H9 (cell line): ENCODE data around the gene BEST3. TPM values are rescaled to one million over a fixed set of nuclear protein-coding genes. Genes with fewer than 3 reads are reported as not detected.

ENCODE experiments used
- DNase-seq: peaks from one replicate; pipeline ENCODE4 v3.0.0-alpha.2; 2017
- H2AFZ ChIP-seq: one replicate; pipeline ENCODE4 v1.6.1; 2013; ENCODE audit warnings: mild to moderate bottlenecking, low read length, control low read depth, moderate library complexity
- H2AK5ac ChIP-seq: 2 replicates; pipeline ENCODE4 v1.6.1; 2013; ENCODE audit warnings: low read length, control low read depth, mixed read lengths; ENCODE audit not compliant: insufficient read length
- H2BK120ac ChIP-seq: one replicate; pipeline ENCODE4 v1.6.1; 2013; ENCODE audit warnings: low read depth, mild to moderate bottlenecking, low read length, control low read depth, inconsistent platforms; ENCODE audit not compliant: poor library complexity, severe bottlenecking
- H2BK12ac ChIP-seq: 2 replicates; pipeline ENCODE4 v1.6.1; 2013; ENCODE audit warnings: low read length, control low read depth, mixed read lengths, low read depth; ENCODE audit not compliant: insufficient read length
- H2BK15ac ChIP-seq: 2 replicates; pipeline ENCODE4 v1.6.1; 2013; ENCODE audit warnings: low read depth, low read length, control low read depth
- H2BK20ac ChIP-seq: one replicate; pipeline ENCODE4 v1.6.1; 2013; ENCODE audit warnings: low read depth, mild to moderate bottlenecking, low read length, control low read depth, inconsistent platforms; ENCODE audit not compliant: poor library complexity, severe bottlenecking
- H2BK5ac ChIP-seq: 2 replicates; pipeline ENCODE4 v1.6.1; 2013; ENCODE audit warnings: low read length, control low read depth, mixed read lengths; ENCODE audit not compliant: insufficient read length
- H3K14ac ChIP-seq: 2 replicates; pipeline ENCODE4 v1.6.1; 2013; ENCODE audit warnings: low read length, control low read depth; ENCODE audit not compliant: insufficient read depth
- H3K18ac ChIP-seq: 2 replicates; pipeline ENCODE4 v1.6.1; 2013; ENCODE audit warnings: low read depth, mild to moderate bottlenecking, mixed read lengths, low read length, control low read depth; ENCODE audit not compliant: insufficient read length
- H3K23ac ChIP-seq: 2 replicates; pipeline ENCODE4 v1.6.1; 2013; ENCODE audit warnings: low read length, control low read depth, mixed read lengths, low read depth; ENCODE audit not compliant: insufficient read length
- H3K23me2 ChIP-seq: 2 replicates; pipeline ENCODE4 v1.6.1; 2013; ENCODE audit warnings: low read depth, mild to moderate bottlenecking, mixed read lengths, low read length, control low read depth; ENCODE audit not compliant: insufficient read length, poor library complexity, severe bottlenecking
- H3K27ac ChIP-seq: 2 replicates; pipeline ENCODE4 v1.5.1; 2013; ENCODE audit warnings: low read length, control low read depth, mixed read lengths, low read depth; ENCODE audit not compliant: insufficient read length
- H3K27me3 ChIP-seq: 2 replicates; pipeline ENCODE4 v1.6.1; 2013; ENCODE audit warnings: low read length, control low read depth, inconsistent platforms; ENCODE audit not compliant: insufficient read depth
- H3K4ac ChIP-seq: 2 replicates; pipeline ENCODE4 v1.6.1; 2013; ENCODE audit warnings: low read depth, mild to moderate bottlenecking, control low read depth, inconsistent platforms, low read length, moderate library complexity
- H3K4me1 ChIP-seq: 2 replicates; pipeline ENCODE4 v1.6.1; 2013; ENCODE audit warnings: low read length, control low read depth, inconsistent platforms; ENCODE audit not compliant: insufficient read depth
- H3K4me2 ChIP-seq: 2 replicates; pipeline ENCODE4 v1.6.1; 2013; ENCODE audit warnings: low read length, control low read depth, mixed read lengths; ENCODE audit not compliant: insufficient read length, insufficient read depth
- H3K56ac ChIP-seq: 2 replicates; pipeline ENCODE4 v1.6.1; 2013; ENCODE audit warnings: low read depth, mild to moderate bottlenecking, mixed read lengths, low read length, control low read depth; ENCODE audit not compliant: insufficient read length
- H3K79me1 ChIP-seq: 2 replicates; pipeline ENCODE4 v1.6.1; 2013; ENCODE audit warnings: low read depth, mild to moderate bottlenecking, moderate library complexity, low read length, control low read depth, inconsistent platforms; ENCODE audit not compliant: insufficient read depth, poor library complexity, severe bottlenecking
- H3K79me2 ChIP-seq: 2 replicates; pipeline ENCODE4 v1.6.1; 2013; ENCODE audit warnings: low read length, control low read depth, inconsistent platforms; ENCODE audit not compliant: insufficient read depth
- H3K9ac ChIP-seq: 2 replicates; pipeline ENCODE4 v1.6.1; 2013; ENCODE audit warnings: low read length, control low read depth, mixed read lengths; ENCODE audit not compliant: insufficient read length; ENCODE audit errors: extremely low read depth
- H3K9me3 ChIP-seq: one replicate; pipeline ENCODE4 v1.6.1; 2013; ENCODE audit warnings: low read depth, low read length, inconsistent platforms; ENCODE audit not compliant: control insufficient read depth
- H3T11ph ChIP-seq: one replicate; pipeline ENCODE4 v1.6.1; 2013; ENCODE audit warnings: mild to moderate bottlenecking, low read length, control low read depth, inconsistent platforms
- H4K20me1 ChIP-seq: one replicate; pipeline ENCODE4 v1.6.1; 2013; ENCODE audit not compliant: control insufficient read depth, insufficient read length, insufficient read depth
- H4K5ac ChIP-seq: 2 replicates; pipeline ENCODE4 v1.6.1; 2013; ENCODE audit warnings: low read depth, mild to moderate bottlenecking, mixed read lengths, low read length, control low read depth; ENCODE audit not compliant: insufficient read length
- H4K8ac ChIP-seq: replicated peaks from 2 replicates; pipeline ENCODE4 v1.6.1; 2013; ENCODE audit warnings: low read length, control low read depth, mixed read lengths, low read depth; ENCODE audit not compliant: insufficient read length
- H4K91ac ChIP-seq: 2 replicates; pipeline ENCODE4 v1.6.1; 2013; ENCODE audit warnings: low read depth, mild to moderate bottlenecking, moderate library complexity, mixed read lengths, low read length, control low read depth; ENCODE audit not compliant: insufficient read length
- H3K27ac Mint-ChIP-seq, 3 experiments: 2 replicates in 2 of 3; 3 replicates in 1 of 3; pipeline ENCODE4 v1.8.0; 2020 to 2021; ENCODE audit warnings: mixed read lengths in 3 of 3, mild to moderate bottlenecking in 1 of 3, moderate library complexity in 1 of 3
- H3K27me3 Mint-ChIP-seq: 2 replicates; pipeline ENCODE4 v1.8.0; 2021; ENCODE audit warnings: low read depth, mild to moderate bottlenecking, moderate library complexity, mixed read lengths
- H3K36me3 Mint-ChIP-seq, 3 experiments: 2 replicates in 2 of 3; 3 replicates in 1 of 3; pipeline ENCODE4 v1.8.0; 2020 to 2021; ENCODE audit warnings: low read depth in 3 of 3, mixed read lengths in 3 of 3; ENCODE audit not compliant: insufficient read depth in 1 of 3
- H3K4me1 Mint-ChIP-seq, 2 experiments: 2 replicates each; pipeline ENCODE4 v1.8.0; 2020; ENCODE audit warnings: mixed read lengths in 2 of 2
- H3K4me3 Mint-ChIP-seq, 2 experiments: 2 replicates in 1 of 2; 3 replicates in 1 of 2; pipeline ENCODE4 v1.8.0; 2020 to 2021; ENCODE audit warnings: mild to moderate bottlenecking in 2 of 2, mixed read lengths in 2 of 2, moderate library complexity in 1 of 2
- H3K9me3 Mint-ChIP-seq, 2 experiments: 2 replicates in 1 of 2; 3 replicates in 1 of 2; pipeline ENCODE4 v1.8.0; 2020; ENCODE audit warnings: mild to moderate bottlenecking in 2 of 2, mixed read lengths in 2 of 2, moderate library complexity in 1 of 2
- WGBS: extraction: QIAGEN DNeasy Blood & Tissue Kit; methylation state at CpG from one replicate; pipeline ENCODE4 v1.1.7; 2013; ENCODE audit warnings: missing lambda C conversion rate, low lambda C conversion rate, mixed read lengths; ENCODE audit not compliant: insufficient read length; ENCODE audit errors: extremely low coverage; 5-methylcytosine and 5-hydroxymethylcytosine counted together
- total RNA-seq: library from RNA; stranded (reverse); gene quantifications from 2 replicates; pipeline ENCODE4 v1.2.1, GENCODE V29; 2021
- TF ChIP-seq, protein P1 (sequence below): fragments of 200-600 bp; sonication (generic); conservative IDR thresholded peaks from 3 replicates; pipeline ENCODE4 v1.8.0; 2021; ENCODE audit warnings: antibody characterized with exemption, mild to moderate bottlenecking

BEST3 gene
- total RNA-seq, 1 experiment from 2014 or later = 0.42 TPM

DNA sequence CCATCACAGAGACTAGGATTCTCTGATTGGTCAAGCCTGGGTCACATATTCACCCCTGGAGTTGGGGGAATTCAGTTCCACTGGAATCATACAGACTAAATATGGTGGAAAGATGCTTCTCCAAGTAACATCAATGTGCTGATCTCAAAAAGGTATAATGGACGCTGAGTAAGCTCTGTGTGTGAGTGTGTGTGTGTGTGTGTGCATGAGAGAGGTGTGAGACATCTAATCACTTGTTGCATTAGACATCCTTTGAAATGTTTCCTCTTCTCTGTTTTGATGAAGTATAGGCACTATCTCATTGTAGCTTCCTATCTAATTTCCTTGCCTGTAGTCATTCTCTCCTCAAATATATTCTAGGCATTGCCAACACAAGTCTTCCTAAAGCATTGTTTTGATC is 34.5 kb upstream of the BEST3 start:
- no peaks in the 10 kb centered on the region for H3K9me3 ChIP-seq
- H3K79me2 ChIP-seq = no peaks in the 10 kb centered on the region
- H4K20me1 ChIP-seq = no peaks in the 10 kb centered on the region
- no peak overlapping the region for H3K4me2 ChIP-seq
- no peak overlapping the region for H3K9ac ChIP-seq
- no peaks in the 10 kb centered on the region for H3K9me3 Mint-ChIP-seq
- peaks cover 26% of the 10 kb centered on the region for H3K27me3 Mint-ChIP-seq
- H3K4me3 Mint-ChIP-seq = no peak overlapping the region
- no peaks in the 10 kb centered on the region; the same call in 1 of the 2 replicates for H3K27me3 ChIP-seq
- no peak overlapping the region for H3K18ac ChIP-seq
- no peak overlapping the region for H2BK5ac ChIP-seq
- H3K4ac ChIP-seq = no peak overlapping the region
- H2BK15ac ChIP-seq = no peak overlapping the region
- peaks cover 0 to 4% of the 10 kb centered on the region in 2 experiments; a peak in 3 of 4 replicates for H3K4me1 Mint-ChIP-seq
- no peak overlapping the region for H3K27ac ChIP-seq
- TF ChIP-seq, protein P1, sequence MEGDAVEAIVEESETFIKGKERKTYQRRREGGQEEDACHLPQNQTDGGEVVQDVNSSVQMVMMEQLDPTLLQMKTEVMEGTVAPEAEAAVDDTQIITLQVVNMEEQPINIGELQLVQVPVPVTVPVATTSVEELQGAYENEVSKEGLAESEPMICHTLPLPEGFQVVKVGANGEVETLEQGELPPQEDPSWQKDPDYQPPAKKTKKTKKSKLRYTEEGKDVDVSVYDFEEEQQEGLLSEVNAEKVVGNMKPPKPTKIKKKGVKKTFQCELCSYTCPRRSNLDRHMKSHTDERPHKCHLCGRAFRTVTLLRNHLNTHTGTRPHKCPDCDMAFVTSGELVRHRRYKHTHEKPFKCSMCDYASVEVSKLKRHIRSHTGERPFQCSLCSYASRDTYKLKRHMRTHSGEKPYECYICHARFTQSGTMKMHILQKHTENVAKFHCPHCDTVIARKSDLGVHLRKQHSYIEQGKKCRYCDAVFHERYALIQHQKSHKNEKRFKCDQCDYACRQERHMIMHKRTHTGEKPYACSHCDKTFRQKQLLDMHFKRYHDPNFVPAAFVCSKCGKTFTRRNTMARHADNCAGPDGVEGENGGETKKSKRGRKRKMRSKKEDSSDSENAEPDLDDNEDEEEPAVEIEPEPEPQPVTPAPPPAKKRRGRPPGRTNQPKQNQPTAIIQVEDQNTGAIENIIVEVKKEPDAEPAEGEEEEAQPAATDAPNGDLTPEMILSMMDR = no peak
- no peak overlapping the region for H3T11ph ChIP-seq
- H2AK5ac ChIP-seq = no peak overlapping the region
- H3K27ac Mint-ChIP-seq = no peak overlapping the region
- H3K23me2 ChIP-seq = peaks cover 3% of the 10 kb centered on the region
- H3K23ac ChIP-seq = no peak overlapping the region
- no peak overlapping the region for H4K8ac ChIP-seq
- H2BK20ac ChIP-seq = no peak overlapping the region
- no peak overlapping the region for H2BK12ac ChIP-seq
- H3K4me1 ChIP-seq = no peaks in the 10 kb centered on the region
- H2BK120ac ChIP-seq = no peak overlapping the region
- no peak for DNase-seq
- no peak overlapping the region for H3K56ac ChIP-seq
- no peaks in the 10 kb centered on the region for H3K79me1 ChIP-seq
- H2AFZ ChIP-seq = no peak overlapping the region
- H4K5ac ChIP-seq = no peak overlapping the region
- H3K14ac ChIP-seq = no peak overlapping the region
- H3K36me3 Mint-ChIP-seq = no peaks in the 10 kb centered on the region
- no peak overlapping the region for H4K91ac ChIP-seq
- WGBS = no CpG with 5 or more reads among the region's 1 CpG
